NCI-H82 treated with DMSO at 0.1 percent for 48 hours (cell line): Measurements from ENCODE around the gene ZNF470.

Experiments
- DNase-seq: peaks from one replicate; lab custom pipeline; 2025; ENCODE audit not compliant: unreplicated experiment; lab: John Stamatoyannopoulos, UW

ZNF470 gene

DNA sequence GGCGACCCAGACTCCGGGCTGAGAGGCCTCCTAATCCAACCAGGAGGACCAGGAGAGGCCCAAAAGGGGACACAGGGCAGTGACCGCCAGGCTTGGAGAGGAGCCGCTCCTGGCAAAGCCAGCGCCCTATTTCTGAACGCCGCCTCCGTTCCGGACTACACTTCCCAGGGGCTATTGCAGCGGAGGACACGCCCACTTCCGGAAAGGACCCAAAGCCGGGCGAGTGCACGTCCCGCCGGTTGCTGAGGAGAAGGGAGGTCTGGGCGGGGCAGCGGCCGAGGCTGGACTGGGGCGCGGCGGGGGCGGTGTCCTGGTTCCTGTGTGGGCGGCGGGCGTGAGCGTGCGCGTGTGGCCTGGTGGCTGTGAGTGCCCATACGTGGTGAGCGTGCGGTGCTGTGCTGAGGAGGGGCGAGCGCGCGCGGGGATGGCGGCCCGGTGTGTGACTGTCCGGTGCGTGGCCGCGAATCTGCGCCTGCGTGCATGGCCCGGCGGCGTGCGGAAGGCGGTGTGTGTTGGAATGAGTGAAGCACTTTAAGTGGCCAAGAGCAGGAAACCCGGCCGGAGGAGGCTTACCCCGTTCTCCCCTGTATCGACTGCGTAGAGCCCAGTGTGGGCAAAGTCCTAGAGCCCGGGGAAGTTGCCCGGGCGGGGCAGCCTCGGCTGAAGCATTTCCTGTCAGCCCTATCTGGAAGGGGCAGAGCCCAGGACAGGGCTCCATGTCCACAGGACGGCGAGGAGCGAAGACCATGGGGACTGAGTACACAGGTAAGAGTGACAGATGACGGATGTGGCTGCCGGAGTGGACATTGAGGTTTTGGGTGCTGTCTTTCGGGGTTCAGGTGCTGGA lies at the start of gene ZNF470:
TSS of gene ZNF470 (plus strand) at position 195 of the 847 bp plus-strand sequence. CDS start 2,844 bp downstream, outside the sequence.
- DNase-seq, result peak; percentile 65

DNA sequence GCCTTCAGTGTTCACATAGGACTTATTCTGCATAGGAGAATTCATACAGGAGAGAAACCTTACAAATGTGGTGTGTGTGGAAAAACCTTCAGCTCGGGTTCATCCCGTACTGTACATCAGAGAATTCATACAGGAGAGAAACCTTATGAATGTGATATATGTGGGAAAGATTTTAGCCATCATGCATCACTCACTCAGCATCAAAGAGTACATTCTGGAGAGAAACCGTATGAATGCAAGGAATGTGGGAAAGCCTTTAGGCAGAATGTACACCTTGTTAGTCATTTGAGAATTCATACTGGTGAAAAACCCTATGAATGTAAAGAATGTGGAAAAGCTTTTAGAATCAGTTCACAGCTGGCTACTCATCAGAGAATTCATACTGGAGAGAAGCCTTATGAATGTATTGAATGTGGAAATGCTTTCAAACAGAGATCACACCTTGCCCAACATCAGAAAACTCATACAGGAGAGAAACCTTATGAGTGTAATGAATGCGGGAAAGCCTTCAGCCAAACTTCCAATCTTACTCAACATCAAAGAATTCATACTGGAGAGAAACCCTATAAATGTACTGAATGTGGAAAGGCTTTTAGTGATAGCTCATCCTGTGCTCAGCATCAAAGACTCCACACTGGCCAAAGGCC lies 41.9 kb upstream of the ZNF470 start:
- DNase-seq, result no peak

DNA sequence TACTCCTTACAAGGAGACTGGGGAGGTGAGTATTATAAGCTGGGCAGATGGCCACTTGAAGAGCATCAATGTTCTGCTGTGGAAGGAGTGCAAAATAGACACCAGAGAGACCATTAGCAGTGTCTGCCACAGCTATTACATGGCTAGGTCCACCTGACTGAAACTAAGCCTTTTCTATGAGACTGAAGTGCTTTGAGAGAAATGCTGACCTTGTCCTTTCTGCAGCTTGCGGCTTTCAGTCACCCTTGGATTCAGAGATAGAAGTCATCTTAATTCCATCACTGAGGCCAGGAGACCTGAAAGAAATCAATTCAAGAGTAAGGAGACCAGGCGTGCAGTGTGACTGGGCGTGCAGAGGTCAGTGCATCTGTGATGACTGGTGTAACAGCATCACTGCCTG lies 29.8 kb upstream of the ZNF470 start:
- DNase-seq, result no peak

DNA sequence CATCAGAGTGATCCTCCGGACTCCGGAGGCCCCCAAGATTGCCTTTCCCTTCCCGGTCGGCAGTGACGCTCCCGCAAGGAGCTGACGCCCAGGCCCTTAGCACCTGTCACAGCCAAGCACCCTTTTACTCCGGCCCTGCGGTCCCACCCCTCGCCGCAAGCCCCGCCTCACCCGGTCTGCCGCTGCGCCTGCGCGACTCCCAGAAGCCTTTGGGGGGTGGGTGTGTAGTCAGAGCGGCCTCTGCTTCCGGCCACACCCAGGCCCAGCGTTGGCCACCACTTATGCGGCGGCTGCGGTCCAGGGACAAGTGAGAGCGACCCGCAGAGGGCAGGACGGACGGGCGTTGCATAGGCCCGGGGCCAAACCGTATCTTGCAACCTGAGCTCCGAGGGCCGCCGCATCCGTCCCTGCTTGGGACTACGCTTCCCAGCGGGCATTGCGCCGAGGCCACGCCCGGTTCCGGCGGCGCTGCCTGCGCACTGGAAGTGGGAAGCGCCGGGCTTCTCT lies 29.0 kb upstream of the ZNF470 start:
- DNase-seq, result peak; percentile 73

DNA sequence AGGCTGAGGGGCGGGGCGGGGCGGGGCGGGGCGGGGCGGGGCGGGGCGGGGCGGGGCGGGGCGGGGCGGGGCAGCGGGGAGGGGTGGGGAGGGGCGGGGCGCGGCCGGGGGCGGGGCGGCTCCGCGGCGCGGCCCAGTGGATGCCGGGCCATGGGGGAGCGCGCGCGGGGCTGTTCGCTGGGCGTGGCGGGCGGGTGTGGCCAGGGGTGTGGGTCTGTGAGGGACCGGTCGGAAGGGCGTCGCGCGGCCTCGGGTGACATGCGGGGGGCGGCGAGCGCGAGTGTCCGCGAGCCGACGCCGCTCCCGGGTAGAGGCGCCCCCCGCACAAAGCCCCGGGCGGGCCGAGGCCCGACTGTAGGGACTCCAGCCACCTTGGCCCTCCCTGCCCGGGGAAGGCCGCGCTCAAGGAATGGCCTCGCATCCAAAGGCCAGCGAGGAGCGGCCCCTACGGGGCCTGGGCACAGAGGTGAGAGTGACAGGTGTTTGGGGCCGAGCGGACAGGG lies 28.5 kb upstream of the ZNF470 start, which contains the start of gene ZFP28:
TSS of gene ZFP28 (plus strand) at position 188 of the 503 bp plus-strand sequence. CDS start at position 259, 71 bp downstream.
- peak; percentile 62 for DNase-seq

DNA sequence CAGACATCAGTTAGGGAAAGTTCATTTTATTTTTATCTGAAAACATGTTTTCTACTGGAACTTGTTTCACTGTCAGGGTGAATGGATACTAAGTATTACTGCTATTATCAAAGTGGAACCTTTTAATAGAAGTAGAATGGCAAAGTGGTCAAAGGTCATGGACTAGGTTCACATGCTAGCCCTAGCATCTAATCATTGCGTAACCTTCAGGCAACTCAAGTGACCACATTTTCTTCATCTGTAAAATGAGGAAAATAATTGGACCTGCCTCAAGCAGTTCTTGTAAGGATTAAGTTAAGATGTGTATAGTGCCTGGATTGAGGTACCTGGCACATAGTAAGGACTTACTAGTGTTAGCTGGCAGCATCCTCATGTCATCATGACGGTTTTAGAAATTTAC lies 23.5 kb upstream of the ZNF470 start:
- DNase-seq, result no peak

DNA sequence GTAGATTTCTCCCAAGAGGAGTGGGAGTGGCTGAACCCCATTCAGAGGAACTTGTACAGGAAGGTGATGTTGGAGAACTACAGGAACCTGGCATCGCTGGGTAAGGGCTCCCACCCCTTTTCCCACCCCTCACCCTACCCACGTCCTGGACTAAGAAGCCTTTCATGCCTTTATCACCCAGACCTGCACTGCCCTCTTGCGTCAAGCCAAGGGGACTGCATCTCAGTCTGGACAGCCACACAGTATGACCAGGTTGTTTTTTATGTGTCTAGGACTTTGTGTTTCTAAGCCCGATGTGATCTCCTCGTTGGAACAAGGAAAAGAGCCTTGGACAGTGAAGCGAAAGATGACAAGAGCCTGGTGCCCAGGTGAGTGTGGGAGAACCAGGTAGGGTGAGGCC lies 19.7 kb upstream of the ZNF470 start:
- no peak for DNase-seq

DNA sequence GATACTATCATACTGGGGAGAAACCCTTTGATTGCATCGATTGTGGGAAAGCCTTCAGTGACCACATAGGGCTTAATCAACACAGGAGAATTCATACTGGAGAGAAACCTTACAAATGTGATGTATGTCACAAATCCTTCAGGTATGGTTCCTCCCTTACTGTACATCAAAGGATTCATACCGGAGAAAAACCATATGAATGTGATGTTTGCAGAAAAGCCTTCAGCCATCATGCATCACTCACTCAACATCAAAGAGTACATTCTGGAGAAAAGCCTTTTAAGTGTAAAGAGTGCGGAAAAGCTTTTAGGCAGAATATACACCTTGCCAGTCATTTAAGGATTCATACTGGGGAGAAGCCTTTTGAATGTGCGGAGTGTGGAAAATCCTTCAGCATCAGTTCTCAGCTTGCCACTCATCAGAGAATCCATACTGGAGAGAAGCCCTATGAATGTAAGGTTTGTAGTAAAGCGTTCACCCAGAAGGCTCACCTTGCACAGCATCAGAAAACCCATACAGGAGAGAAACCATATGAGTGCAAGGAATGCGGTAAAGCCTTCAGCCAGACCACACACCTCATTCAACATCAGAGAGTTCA lies 12.9 kb upstream of the ZNF470 start:
- DNase-seq, result no peak

DNA sequence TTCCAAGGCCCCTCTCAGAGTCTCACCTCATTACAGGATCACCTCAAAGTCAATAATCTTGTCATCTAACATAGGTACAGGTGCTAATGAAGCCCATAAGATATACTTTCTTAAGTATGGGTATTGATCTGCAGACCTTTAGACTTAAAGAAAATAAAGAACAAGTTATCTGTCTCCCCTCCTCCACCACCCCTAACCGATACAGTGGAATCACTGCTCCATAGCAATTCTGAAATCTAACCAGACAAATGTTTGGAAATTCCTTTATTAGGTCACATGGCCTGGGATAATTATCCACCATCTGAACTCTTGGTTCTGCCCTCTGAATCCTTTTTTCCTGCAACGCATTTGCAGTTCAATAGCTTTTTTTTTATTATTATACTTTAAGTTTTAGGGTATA lies 4.5 kb upstream of the ZNF470 start:
- DNase-seq, result no peak

DNA sequence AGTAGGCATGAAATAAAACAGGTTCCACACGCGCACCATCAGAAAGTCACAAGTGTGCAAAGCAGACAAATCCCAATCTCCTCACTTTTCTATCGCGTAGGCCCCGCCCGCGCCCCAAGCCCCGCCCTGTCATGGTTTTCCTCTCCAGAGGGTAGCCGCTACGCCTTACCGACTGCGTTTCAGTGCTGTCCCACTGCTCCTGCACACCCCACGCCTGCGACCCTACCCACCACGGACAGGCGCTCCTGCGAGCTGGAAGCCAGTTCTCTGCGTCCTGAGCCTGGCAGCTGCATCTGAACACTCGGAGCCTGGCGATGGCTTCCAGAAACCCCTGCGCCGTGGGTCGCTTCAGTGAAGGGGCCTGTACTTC lies 379 bp upstream of the ZNF470 start:
- DNase-seq, result no peak

DNA sequence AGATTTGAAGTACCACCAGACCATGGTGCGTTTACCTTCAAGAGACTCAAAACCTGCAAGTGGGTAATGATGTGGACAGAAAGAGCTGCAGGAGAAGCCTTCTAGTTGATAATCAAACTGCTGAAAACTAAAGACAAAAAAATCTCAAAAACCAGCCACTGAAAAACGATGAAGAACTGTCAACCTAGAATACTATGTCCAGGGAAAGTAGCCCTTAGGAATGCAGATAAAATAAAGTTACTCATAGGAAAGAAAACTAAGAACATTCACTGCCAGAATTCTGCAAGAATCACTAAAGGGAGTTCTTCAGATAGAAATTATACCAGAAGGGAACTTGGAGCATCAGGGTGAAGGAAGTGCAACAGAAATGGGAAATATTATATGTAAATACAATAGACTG lies 5.3 kb downstream of the ZNF470 start:
- no peak for DNase-seq

DNA sequence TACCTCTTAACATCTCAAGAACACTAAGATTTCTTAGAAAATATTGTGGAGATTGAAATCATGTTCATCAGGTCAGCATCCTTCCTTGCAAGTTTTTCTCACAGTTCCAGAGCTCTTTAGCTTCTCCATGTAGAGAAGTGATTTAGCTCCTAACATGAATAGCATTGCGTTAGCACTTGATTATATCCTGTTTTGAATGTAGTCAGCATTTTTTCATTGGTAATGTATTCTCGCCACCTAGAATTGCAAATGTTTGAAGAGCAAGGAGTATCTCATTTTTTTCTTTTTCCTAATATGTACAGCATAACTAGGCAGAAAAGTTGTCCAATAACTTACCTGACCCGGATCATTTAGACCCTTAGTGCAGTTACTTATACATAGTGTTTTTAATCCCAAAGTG lies 6.6 kb downstream of the ZNF470 start:
- no peak for DNase-seq

DNA sequence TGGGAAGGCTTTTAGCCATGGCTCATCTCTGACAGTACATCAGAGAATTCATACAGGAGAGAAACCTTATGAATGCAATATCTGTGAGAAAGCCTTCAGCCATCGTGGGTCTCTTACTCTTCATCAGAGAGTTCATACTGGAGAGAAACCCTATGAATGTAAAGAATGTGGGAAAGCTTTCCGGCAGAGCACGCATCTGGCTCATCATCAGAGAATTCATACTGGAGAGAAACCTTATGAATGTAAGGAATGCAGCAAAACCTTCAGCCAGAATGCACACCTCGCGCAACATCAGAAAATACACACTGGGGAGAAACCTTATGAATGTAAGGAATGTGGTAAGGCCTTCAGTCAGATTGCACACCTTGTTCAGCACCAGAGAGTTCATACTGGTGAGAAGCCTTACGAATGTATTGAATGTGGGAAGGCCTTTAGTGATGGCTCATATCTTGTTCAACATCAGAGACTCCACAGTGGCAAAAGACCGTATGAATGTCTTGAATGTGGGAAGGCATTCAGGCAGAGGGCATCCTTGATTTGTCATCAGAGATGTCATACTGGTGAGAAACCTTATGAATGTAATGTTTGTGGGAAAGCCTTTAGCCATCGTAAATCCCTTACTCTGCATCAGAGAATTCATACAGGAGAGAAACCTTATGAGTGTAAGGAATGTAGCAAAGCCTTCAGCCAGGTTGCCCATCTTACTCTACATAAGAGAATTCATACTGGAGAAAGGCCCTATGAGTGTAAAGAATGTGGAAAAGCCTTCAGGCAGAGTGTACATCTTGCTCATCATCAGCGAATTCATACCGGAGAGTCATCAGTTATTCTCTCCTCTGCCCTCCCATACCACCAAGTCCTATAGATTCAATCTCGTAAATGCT lies 10.7 kb downstream of the ZNF470 start:
- no peak for DNase-seq

DNA sequence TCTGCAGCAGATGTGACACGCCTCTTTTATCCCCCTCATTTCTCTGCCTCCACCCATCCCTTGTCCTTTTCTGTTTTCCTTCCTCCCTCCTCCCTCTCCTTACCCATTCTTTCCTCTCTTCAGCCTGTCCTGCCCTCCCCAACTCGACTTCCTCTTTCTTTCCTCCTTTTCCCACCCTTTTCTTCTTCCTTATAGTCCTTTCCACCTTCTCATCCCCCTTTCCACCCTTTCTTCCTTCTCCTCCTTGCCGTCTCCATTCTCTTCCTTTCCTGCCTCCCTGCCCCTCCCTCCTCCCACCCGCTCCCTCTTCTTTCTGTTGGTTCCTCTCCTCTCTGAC lies 27.1 kb downstream of the ZNF470 start:
- DNase-seq, result no peak

DNA sequence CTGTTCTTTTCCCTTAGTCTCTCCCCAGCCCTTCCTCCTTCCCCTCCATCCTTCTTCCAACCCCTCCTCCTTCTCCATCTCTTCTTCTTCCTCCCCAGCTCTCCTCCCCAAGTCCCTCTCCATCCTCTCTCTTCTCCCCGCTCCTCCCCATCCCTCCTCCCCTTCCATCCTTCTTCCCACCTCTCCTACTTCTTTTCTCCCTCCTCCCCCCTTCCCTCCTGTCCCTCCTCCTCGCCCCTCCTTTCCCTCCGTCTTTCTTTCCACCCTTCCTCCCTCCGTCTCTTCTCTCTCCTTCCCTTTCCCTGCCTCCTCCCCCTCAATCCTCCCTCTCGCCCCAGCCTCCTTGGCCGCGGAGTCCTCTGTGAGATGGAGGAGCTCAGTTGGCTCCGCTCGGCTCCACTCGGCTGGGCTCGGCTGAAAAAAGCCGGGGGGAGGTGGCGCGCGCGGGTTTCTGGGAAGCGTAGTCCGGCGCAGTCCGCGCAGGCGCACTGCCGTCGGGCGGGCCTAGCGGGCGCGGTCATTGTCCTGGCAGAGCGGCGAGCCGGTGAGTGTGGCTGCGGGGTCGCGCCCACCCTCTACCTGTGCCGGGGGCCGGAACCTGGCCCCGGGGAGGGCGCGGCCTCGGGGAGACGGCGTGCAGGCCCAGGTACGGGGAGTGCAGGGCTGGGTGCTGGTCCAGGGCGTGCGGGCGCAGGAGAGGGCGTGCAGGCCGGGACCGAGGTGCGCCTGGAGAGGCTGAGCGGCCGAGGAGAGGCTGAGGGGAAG lies 27.7 kb downstream of the ZNF470 start, which contains the start of gene ZNF71:
TSS of gene ZNF71 (plus strand) at position 520 of the 765 bp plus-strand sequence. CDS start 6,257 bp downstream, outside the sequence.
- peak; percentile 65 for DNase-seq

DNA sequence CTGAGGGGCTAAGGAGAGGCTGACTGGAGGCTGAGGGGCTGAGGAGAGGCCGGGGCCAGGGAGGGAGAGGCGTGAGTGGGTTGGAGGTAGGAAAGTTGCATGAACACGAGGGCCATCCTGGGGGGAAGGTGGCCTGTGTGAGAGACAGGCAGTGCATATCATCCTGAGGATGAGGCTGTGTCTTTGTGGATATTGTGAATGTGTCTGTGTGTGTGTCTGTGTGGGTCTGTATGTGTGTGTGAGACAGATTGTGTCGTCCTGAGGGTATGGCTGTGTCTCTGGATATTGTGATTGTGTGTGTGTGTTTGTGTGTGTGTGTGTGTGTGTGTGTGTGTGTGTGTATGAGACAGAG lies 28.3 kb downstream of the ZNF470 start:
- no peak for DNase-seq

DNA sequence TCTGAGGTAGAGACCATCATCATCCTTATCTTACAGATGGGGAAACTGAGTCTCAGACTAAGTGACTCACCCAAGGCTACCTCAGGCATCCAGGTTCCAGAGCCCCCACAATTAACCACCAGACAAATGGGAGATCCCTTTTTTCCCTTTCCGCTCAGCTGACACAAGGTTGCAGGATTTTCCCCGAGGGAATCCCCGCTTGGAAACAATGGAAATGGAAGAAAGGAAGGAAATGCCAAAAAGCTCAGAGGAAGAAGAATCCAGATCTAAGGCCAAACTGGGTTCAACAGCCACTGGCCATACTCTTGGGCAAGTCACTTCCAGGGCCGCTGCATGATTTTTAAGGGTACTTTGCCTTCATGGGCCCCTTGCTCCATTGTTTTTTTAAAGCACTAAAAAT lies 29.4 kb downstream of the ZNF470 start:
- no peak for DNase-seq

DNA sequence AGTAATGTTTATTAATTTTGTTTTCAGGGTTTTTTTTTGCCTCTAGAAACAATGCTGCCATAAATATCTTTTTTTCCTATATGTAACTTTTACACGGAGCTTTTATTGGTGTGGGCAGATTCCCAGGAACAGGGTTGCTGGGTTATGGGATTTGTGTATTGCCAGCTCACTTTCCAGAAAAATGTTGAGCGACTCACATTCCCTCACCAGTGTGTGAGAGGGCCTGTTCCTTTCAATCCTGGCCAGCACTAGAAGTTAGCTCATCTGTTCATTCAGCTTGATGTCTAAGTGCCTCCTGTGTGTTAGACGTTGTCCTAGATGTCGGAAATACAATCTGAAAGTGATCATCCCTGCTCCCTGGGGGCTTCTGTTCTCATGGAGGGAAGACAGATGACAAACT lies 30.4 kb downstream of the ZNF470 start:
- DNase-seq, result no peak

DNA sequence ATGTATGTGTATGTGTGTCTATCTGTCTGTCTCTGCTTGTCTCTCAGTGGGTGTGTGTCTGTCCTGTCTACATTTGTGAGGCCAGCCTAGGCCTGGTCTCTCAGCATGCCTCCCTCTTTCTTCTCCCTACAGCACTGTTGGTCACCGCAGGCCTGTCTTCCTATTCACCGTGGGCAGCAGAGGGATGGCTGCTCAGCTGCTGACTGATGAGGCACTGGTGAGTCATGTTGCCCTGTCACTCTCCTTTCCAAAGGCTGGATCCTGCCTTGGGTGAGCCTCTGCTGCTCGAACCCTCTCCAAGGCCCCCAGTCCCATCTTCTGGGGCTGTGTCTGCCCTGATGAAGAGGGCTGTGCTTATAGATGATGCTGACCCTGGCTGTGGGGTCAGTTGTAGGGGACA lies 34.1 kb downstream of the ZNF470 start:
- DNase-seq, result no peak

DNA sequence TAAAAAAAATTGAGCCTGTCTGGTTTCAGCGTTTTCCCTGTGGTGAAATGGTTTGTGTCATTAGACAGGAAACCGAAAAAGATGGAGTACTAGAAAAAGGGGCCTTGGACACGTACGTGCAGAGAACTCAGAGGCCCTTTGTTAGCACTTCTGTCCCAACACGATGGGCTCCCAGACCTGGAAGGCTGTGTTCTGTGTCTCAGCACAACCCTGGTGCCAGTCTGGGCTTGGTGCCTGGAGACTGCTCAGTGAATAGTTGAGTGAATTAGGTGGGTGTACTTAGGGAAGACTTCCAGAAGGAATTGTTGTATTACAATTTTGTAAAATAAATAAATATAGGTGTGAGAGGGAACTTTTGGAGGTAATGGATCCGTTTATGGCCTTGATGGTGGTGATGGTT lies 36.6 kb downstream of the ZNF470 start:
- DNase-seq, result no peak
